PC-3 (cell line): ENCODE data around the gene RAB8A. TPM values are rescaled to one million over a fixed set of nuclear protein-coding genes. Genes with fewer than 3 reads are reported as not detected.
A peak's percentile ranks its signal among the peaks of the same experiment; 100 is the strongest.
"Not testable (repeated sequence)": the region's sequence is repeated elsewhere in the genome, so short reads cannot be mapped to it uniquely, and the experiment has no call there.

Source experiments
- ATAC-seq: fragments of 200-7000 bp; cut with Tn5 transposase; 2 replicates; pipeline ENCODE4 v1.9.1; 2020; ENCODE audit warnings: mild to moderate bottlenecking, moderate library complexity
- BruUV-seq: library from RNA; stranded (reverse); fragments of 400-500 nt; replicated peaks from 2 replicates; lab custom pipeline; 2021; lab: Mats Ljungman, UMichigan
- CTCF ChIA-PET: fragments of 300-600 bp; sonication (Branson Sonifier 250); formaldehyde crosslinking; loops from one replicate; lab custom pipeline; 2022; ENCODE audit warnings: antibody characterized with exemption; lab: Charles Lee
- POLR2A ChIA-PET: fragments of 300-600 bp; sonication (Branson Sonifier 250); formaldehyde crosslinking; loops from one replicate; lab custom pipeline; 2022; ENCODE audit warnings: antibody characterized with exemption; ENCODE audit not compliant: unreplicated experiment; lab: Charles Lee
- DNase-seq: peaks from one replicate; pipeline ENCODE4 v3.0.0-alpha.2; 2015
- H2AFZ ChIP-seq: fragments of 300-600 bp; sonication (generic); 2 replicates; pipeline ENCODE4 v1.6.0; 2016; ENCODE audit warnings: antibody characterized with exemption, low read length
- H3F3A ChIP-seq: fragments of 300-600 bp; sonication (generic); one replicate; pipeline ENCODE4 v1.6.0; 2017; ENCODE audit warnings: antibody characterized with exemption, low read length, control low read depth, mild to moderate bottlenecking; ENCODE audit not compliant: unreplicated experiment
- H3K27ac ChIP-seq: fragments of 300-600 bp; sonication (generic); 2 replicates; pipeline ENCODE4 v1.5.1; 2016; ENCODE audit warnings: mild to moderate bottlenecking, low read length
- H3K27me3 ChIP-seq: fragments of 300-600 bp; sonication (generic); 2 replicates; pipeline ENCODE4 v1.6.1; 2016; ENCODE audit warnings: low read length, mixed read lengths
- H3K36me3 ChIP-seq: fragments of 300-600 bp; sonication (generic); 2 replicates; pipeline ENCODE4 v1.6.1; 2016; ENCODE audit warnings: low read depth, mixed run types, low read length, mixed read lengths
- H3K4me1 ChIP-seq: fragments of 300-600 bp; sonication (generic); 2 replicates; pipeline ENCODE4 v1.5.1; 2016; ENCODE audit warnings: low read length; ENCODE audit not compliant: insufficient read depth
- H3K4me2 ChIP-seq: fragments of 300-600 bp; sonication (generic); 2 replicates; pipeline ENCODE4 v1.6.0; 2016; ENCODE audit warnings: low read length
- H3K4me3 ChIP-seq: fragments of 300-600 bp; sonication (generic); 2 replicates; pipeline ENCODE4 v1.5.1; 2016; ENCODE audit warnings: mild to moderate bottlenecking, low read length, mixed read lengths
- H3K79me2 ChIP-seq: fragments of 300-600 bp; sonication (generic); 2 replicates; pipeline ENCODE4 v1.6.1; 2017; ENCODE audit warnings: low read length, mixed read lengths
- H3K9ac ChIP-seq: fragments of 300-600 bp; sonication (generic); 2 replicates; pipeline ENCODE4 v1.6.0; 2016; ENCODE audit warnings: mild to moderate bottlenecking, low read length
- H3K9me2 ChIP-seq: fragments of 300-600 bp; sonication (generic); replicated peaks from 2 replicates; pipeline ENCODE4 v1.6.1; 2016; ENCODE audit warnings: mixed run types, low read length, mixed read lengths
- H3K9me3 ChIP-seq: fragments of 300-600 bp; sonication (generic); 2 replicates; pipeline ENCODE4 v1.6.1; 2016; ENCODE audit warnings: low read length, mixed read lengths
- H4K20me1 ChIP-seq: fragments of 300-600 bp; sonication (generic); 2 replicates; pipeline ENCODE4 v1.6.1; 2016; ENCODE audit warnings: low read length, mixed read lengths
- CTCF ChIP-seq: fragments of 300-600 bp; sonication (generic); conservative IDR thresholded peaks from 2 replicates; pipeline ENCODE4 v1.5.1; 2017; ENCODE audit warnings: antibody characterized with exemption, low read depth, mild to moderate bottlenecking, low read length
- EZH2 ChIP-seq: fragments of 300-600 bp; sonication (generic); IDR thresholded peaks from one replicate; pipeline ENCODE4 v1.6.1; 2017; ENCODE audit warnings: antibody characterized with exemption, mild to moderate bottlenecking, low read length; ENCODE audit not compliant: unreplicated experiment
- EZH2phosphoT487 ChIP-seq: fragments of 300-600 bp; sonication (generic); IDR thresholded peaks from 2 replicates; pipeline ENCODE4 v1.6.1; 2018; ENCODE audit warnings: mild to moderate bottlenecking, antibody characterized with exemption, low read length, borderline replicate concordance
- intact Hi-C: fragments of 100-400 bp; cut with micrococcal nuclease; formaldehyde crosslinking; loops from 2 replicates; pipeline ENCODE4 v1.9.0; 2023
- total RNA-seq: library from RNA; depleted of rRNA; stranded (reverse); fragments of >200 nt; gene quantifications from 2 replicates; pipeline ENCODE4 v1.2.3, GENCODE V29; 2014; rRNA removed

RAB8A gene
- total RNA-seq, 1 experiment from 2014 or later, result 94.5 TPM

- Histone ChIP-seq H3K4me3 (no peak overlapping the region), H3K27ac (no peak overlapping the region), H3F3A (no peaks in the 10 kb centered on the region), H3K9me3 (no peaks in the 10 kb centered on the region), H3K79me2 (no peaks in the 10 kb centered on the region), H3K27me3 (no peaks in the 10 kb centered on the region), H2AFZ (no peak overlapping the region), H3K9ac (no peak overlapping the region), H3K9me2 (no peaks in the 10 kb centered on the region), H4K20me1 (no peaks in the 10 kb centered on the region), H3K4me1 (peaks cover 21% of the 10 kb centered on the region), H3K4me2 (no peak overlapping the region), H3K36me3 (no peaks in the 10 kb centered on the region)
- TF ChIP-seq EZH2 (no peak), CTCF (no peak), EZH2phosphoT487 (no peak)
- no TSS peak for BruUV-seq
- ATAC-seq (no peak), DNase-seq (no peak)
- intact Hi-C loops, result no loop called here
- ChIA-PET POLR2A (no interaction called here), CTCF (interaction anchor here (0.7 kb wide), 1 partner anchor 211 kb away, joined by 3 read pairs; no protein-coding TSS in a partner anchor)
Observed at GRCh38 chr19:16175954-16176353, 64.3 kb downstream of the RAB8A start.

- H3K9me2 ChIP-seq, H4K20me1 ChIP-seq, H3F3A ChIP-seq, H3K36me3 ChIP-seq, CTCF ChIA-PET, H3K4me1 ChIP-seq, DNase-seq, H3K27me3 ChIP-seq, H3K9me3 ChIP-seq, intact Hi-C loops, H3K4me2 ChIP-seq, H3K4me3 ChIP-seq, BruUV-seq, H3K79me2 ChIP-seq, H2AFZ ChIP-seq, H3K27ac ChIP-seq, H3K9ac ChIP-seq, ATAC-seq: not testable (repeated sequence)
- POLR2A ChIA-PET, result interaction anchor here (0.6 kb wide), 1 partner anchor 12 kb away, joined by 4 read pairs; no protein-coding TSS in a partner anchor
Observed at GRCh38 chr19:16178866-16179265, 67.2 kb downstream of the RAB8A start.

DNA sequence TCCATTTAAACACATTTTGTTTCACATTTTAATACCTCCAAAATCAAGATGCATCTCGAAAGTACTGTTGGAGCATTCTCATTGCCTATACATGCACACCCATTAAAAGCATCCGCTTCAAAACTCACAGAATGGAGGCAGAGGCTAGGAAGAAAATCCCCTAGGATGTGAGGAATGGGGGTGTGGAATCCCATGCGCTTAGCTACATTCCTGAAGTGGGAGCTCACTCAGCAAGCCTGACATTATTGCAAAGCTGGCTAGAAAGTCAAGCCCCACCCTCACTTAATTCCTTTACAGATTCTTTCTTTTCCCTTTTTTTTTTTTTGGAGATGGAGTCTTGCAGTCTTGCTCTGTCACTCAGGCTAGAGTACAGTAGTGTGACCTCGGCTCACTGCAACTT lies 68.9 kb downstream of the RAB8A start:
- Histone ChIP-seq H3K4me3 (no peak overlapping the region), H3F3A (no peaks in the 10 kb centered on the region), H3K79me2 (peaks cover 4% of the 10 kb centered on the region), H3K9me2 (no peaks in the 10 kb centered on the region), H3K27me3 (no peaks in the 10 kb centered on the region), H3K9ac (no peak overlapping the region), H3K4me1 (peaks cover 10% of the 10 kb centered on the region), H3K36me3 (no peaks in the 10 kb centered on the region), H2AFZ (peak overlapping the region; percentile 55), H4K20me1 (no peaks in the 10 kb centered on the region), H3K27ac (0 out of 2 replicates have a peak overlapping the region, but pooled peaks have one; percentile 18), H3K9me3 (no peaks in the 10 kb centered on the region), H3K4me2 (peak overlapping the region; percentile 15; the same call in 1 of the 2 replicates)
- no peak for ATAC-seq
- DNase-seq, result peak; percentile 71
- intact Hi-C loops, result no loop called here
- TF ChIP-seq EZH2 (no peak), CTCF (no peak)
- CTCF ChIA-PET, result interaction anchor here (0.6 to 1.1 kb wide), 3 partner anchors 10 to 86 kb away, joined by 3 to 5 read pairs (median 3); no protein-coding TSS in a partner anchor
- POLR2A ChIA-PET, result interaction anchor here (1.0 kb wide), 1 partner anchor 19 kb away, joined by 9 read pairs; no protein-coding TSS in a partner anchor
- no TSS peak for BruUV-seq

Other genes with a start within 250 kb of the RAB8A start
- not detected in 2 replicates for gene CYP4F2, start 213.8 kb upstream of the RAB8A start, total RNA-seq
- gene CYP4F11, start 177.4 kb upstream of the RAB8A start, total RNA-seq, result 0.06 and 0.11 TPM in 2 replicates
- gene OR10H4, start 162.9 kb upstream of the RAB8A start, total RNA-seq, result not detected in 2 replicates
- gene TPM4, start 35.4 kb upstream of the RAB8A start, total RNA-seq, result 135 and 167 TPM in 2 replicates
- 10.9 and 14.5 TPM in 2 replicates for gene HSH2D, start 31.8 kb downstream of the RAB8A start, total RNA-seq
- 0.58 TPM in 1 of 2 replicates, not detected in the other for gene CIB3, start 61.6 kb downstream of the RAB8A start, total RNA-seq
- 141 and 165 TPM in 2 replicates for gene FAM32A, start 73.5 kb downstream of the RAB8A start, total RNA-seq
- 104 and 109 TPM in 2 replicates for gene AP1M1, start 86.0 kb downstream of the RAB8A start, total RNA-seq
- gene KLF2, start 212.9 kb downstream of the RAB8A start, total RNA-seq, result 4.8 and 6.6 TPM in 2 replicates